Measurements from ENCODE around the gene SAP30.

SAP30 gene

DNA sequence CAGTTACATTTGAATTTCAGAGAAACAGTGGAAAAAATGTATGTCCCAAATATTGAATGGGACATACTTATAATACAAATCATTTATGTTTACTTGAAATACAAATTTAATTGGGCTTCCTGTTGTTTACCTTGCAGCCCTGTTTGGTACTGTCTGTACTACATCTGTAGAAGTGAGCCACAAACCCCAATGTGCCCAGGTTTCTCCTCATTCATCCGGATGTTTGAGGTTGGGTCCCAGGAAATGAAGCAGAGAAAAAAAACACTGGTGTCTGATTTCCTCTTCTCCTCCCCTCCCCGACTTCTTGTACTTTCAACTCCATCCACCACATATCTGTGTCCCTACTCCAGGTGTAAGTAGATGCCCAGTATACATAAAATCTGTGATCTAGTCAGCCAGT is 55.3 kb downstream of the SAP30 start:
- DNase-seq (ENCODE audit: low read depth, low spot score): no peak
- no peaks in the 10 kb centered on the region for H3K9me3 ChIP-seq (ENCODE audit: low read depth, low read length)
- TF ChIP-seq FOXP2 (optimal IDR thresholded peaks at IDR 0.05; ENCODE audit: control extremely low read depth, extremely low read length, insufficient read depth) (no peak), EZH2 (IDR thresholded peaks at IDR 0.05) (no peak), POLR2AphosphoS5 (IDR thresholded peaks at IDR 0.05; ENCODE audit: borderline replicate concordance, low read depth, low read length) (no peak)
- no peak overlapping the region for H3K27ac ChIP-seq
- peaks cover 9% of the 10 kb centered on the region; the same call in 1 of the 2 replicates for H3K36me3 ChIP-seq (ENCODE audit: insufficient read depth, low read length)
- no peak overlapping the region for H3K9ac ChIP-seq (ENCODE audit: insufficient read length)
- no peak overlapping the region for H3K4me3 ChIP-seq

Data from SK-N-MC (cell line).